ENCODE measurements around the gene CFAP47.

GRCh38 chrX:36434522-36434921, 515.0 kb downstream of the CFAP47 start:
- TF ChIP-seq, protein P1, sequence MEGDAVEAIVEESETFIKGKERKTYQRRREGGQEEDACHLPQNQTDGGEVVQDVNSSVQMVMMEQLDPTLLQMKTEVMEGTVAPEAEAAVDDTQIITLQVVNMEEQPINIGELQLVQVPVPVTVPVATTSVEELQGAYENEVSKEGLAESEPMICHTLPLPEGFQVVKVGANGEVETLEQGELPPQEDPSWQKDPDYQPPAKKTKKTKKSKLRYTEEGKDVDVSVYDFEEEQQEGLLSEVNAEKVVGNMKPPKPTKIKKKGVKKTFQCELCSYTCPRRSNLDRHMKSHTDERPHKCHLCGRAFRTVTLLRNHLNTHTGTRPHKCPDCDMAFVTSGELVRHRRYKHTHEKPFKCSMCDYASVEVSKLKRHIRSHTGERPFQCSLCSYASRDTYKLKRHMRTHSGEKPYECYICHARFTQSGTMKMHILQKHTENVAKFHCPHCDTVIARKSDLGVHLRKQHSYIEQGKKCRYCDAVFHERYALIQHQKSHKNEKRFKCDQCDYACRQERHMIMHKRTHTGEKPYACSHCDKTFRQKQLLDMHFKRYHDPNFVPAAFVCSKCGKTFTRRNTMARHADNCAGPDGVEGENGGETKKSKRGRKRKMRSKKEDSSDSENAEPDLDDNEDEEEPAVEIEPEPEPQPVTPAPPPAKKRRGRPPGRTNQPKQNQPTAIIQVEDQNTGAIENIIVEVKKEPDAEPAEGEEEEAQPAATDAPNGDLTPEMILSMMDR (IDR thresholded peaks at IDR 0.05; ENCODE audit: insufficient read depth, low read length): no peak
- TF ChIP-seq GABPA (IDR thresholded peaks at IDR 0.05; ENCODE audit: low read depth) (no peak), SPI1 (IDR thresholded peaks at IDR 0.05; ENCODE audit: borderline replicate concordance, low read depth) (no peak)

Measured in HL-60 (cell line).